ENCODE data around the gene SYCE1L.

GRCh38 chr16:77238593-77238992, 39.4 kb downstream of the SYCE1L start:
- TF ChIP-seq CTCF (IDR thresholded peaks at IDR 0.05; ENCODE audit: low read depth, low read length, poor library complexity, severe bottlenecking) (no peak), EZH2phosphoT487 (IDR thresholded peaks at IDR 0.05; ENCODE audit: borderline replicate concordance, low read length) (no peak)
